HEK293 (cell line): ENCODE measurements around the gene DNAJC12.

Experiments used
- CTCF ChIA-PET: fragments of 350-600 bp; formaldehyde crosslinking; extraction: SDS; loops from one replicate; lab custom pipeline; 2021; ENCODE audit warnings: antibody characterized with exemption; lab: Yijun Ruan, JAX
- POLR2A ChIA-PET: fragments of 300-600 bp; formaldehyde crosslinking; extraction: SDS; loops from one replicate; lab custom pipeline; 2020; ENCODE audit warnings: antibody characterized with exemption, inconsistent platforms; lab: Yijun Ruan, JAX
- H3K27ac ChIP-seq: fragments of 200-500 bp; sonication (Bioruptor generic); 2 replicates; pipeline ENCODE4 v1.5.1; 2014; ENCODE audit warnings: low read depth, low read length, control low read depth, inconsistent platforms; ENCODE audit errors: extremely low read depth
- H3K36me3 ChIP-seq, 2 experiments: fragments of 200-500 bp in 1 of 2; sonication (Bioruptor generic) in 1 of 2; 1 replicate in 1 of 2; 2 replicates in 1 of 2; pipeline ENCODE4 v1.5.1; 2014 to 2017; ENCODE audit warnings: inconsistent platforms in 2 of 2, low read length in 2 of 2; ENCODE audit not compliant: control insufficient read depth in 2 of 2, insufficient read depth in 1 of 2
- H3K4me1 ChIP-seq: fragments of 200-500 bp; sonication (Bioruptor generic); 2 replicates; pipeline ENCODE4 v1.5.1; 2014; ENCODE audit warnings: mild to moderate bottlenecking, low read length, inconsistent platforms; ENCODE audit not compliant: control insufficient read depth, insufficient read depth
- H3K4me3 ChIP-seq: 2 replicates; pipeline ENCODE4 v1.5.1; 2011; ENCODE audit warnings: low read depth, mild to moderate bottlenecking, control low read depth, low read length, moderate library complexity
- H3K9me3 ChIP-seq: fragments of 200-500 bp; sonication (Bioruptor generic); 2 replicates; pipeline ENCODE4 v1.5.1; 2014; ENCODE audit warnings: low read depth, low read length, inconsistent platforms; ENCODE audit not compliant: control insufficient read depth, insufficient read depth
- IKZF3 ChIP-seq: fragments of 450-650 bp; IDR thresholded peaks from 2 replicates; pipeline ENCODE4 v1.5.0; 2018; ENCODE audit warnings: missing biosample characterization, mild to moderate bottlenecking, missing genetic modification characterization, moderate library complexity
- KLF17 ChIP-seq: fragments of 450-650 bp; formaldehyde crosslinking; IDR thresholded peaks from 2 replicates; pipeline ENCODE4 v1.5.1; 2016; ENCODE audit warnings: missing biosample characterization, missing genetic modification characterization
- PRDM1 ChIP-seq: fragments of 450-650 bp; formaldehyde crosslinking; IDR thresholded peaks from 2 replicates; pipeline ENCODE4; 2016; ENCODE audit warnings: missing biosample characterization, missing genetic modification characterization
- PRDM4 ChIP-seq: fragments of 450-650 bp; formaldehyde crosslinking; IDR thresholded peaks from 2 replicates; pipeline ENCODE4 v1.5.1; 2017; ENCODE audit warnings: missing biosample characterization, missing genetic modification characterization
- TCF7L2 ChIP-seq: IDR thresholded peaks from 2 replicates; pipeline ENCODE4 v1.6.1; 2011; ENCODE audit warnings: low read depth, mild to moderate bottlenecking, inconsistent platforms, low read length, moderate library complexity, borderline replicate concordance
- WT1 ChIP-seq: fragments of 450-650 bp; formaldehyde crosslinking; IDR thresholded peaks from 2 replicates; pipeline ENCODE4 v1.5.1; 2016; ENCODE audit warnings: missing biosample characterization, missing genetic modification characterization
- ZBTB44 ChIP-seq: fragments of 450-650 bp; IDR thresholded peaks from 2 replicates; pipeline ENCODE4 v1.5.1; 2018; ENCODE audit warnings: missing biosample characterization, mild to moderate bottlenecking, missing genetic modification characterization
- ZEB2 ChIP-seq: fragments of 450-650 bp; formaldehyde crosslinking; IDR thresholded peaks from 2 replicates; pipeline ENCODE4 v1.5.1; 2016; ENCODE audit warnings: missing biosample characterization, missing genetic modification characterization
- ZNF211 ChIP-seq: fragments of 450-650 bp; formaldehyde crosslinking; IDR thresholded peaks from 2 replicates; pipeline ENCODE4 v1.5.1; 2016; ENCODE audit warnings: low read depth, missing biosample characterization, missing genetic modification characterization
- ZNF26 ChIP-seq: fragments of 450-650 bp; formaldehyde crosslinking; IDR thresholded peaks from 2 replicates; pipeline ENCODE4 v1.5.1; 2016; ENCODE audit warnings: missing biosample characterization, missing genetic modification characterization
- ZNF280C ChIP-seq: fragments of 450-650 bp; formaldehyde crosslinking; IDR thresholded peaks from 2 replicates; pipeline ENCODE4 v1.5.1; 2016; ENCODE audit warnings: missing biosample characterization, missing genetic modification characterization
- ZNF302 ChIP-seq: fragments of 450-650 bp; formaldehyde crosslinking; IDR thresholded peaks from 2 replicates; pipeline ENCODE4 v1.5.1; 2016; ENCODE audit warnings: missing biosample characterization, missing genetic modification characterization, low read depth
- ZNF548 ChIP-seq: fragments of 450-650 bp; formaldehyde crosslinking; IDR thresholded peaks from 2 replicates; pipeline ENCODE4 v1.5.1; 2016; ENCODE audit warnings: missing biosample characterization, missing genetic modification characterization
- ZNF621 ChIP-seq: fragments of 450-650 bp; formaldehyde crosslinking; IDR thresholded peaks from 2 replicates; pipeline ENCODE4 v1.5.1; 2017; ENCODE audit warnings: missing biosample characterization, missing genetic modification characterization
- ZNF623 ChIP-seq: fragments of 450-650 bp; formaldehyde crosslinking; IDR thresholded peaks from 2 replicates; pipeline ENCODE4 v1.5.1; 2016; ENCODE audit warnings: missing biosample characterization, missing genetic modification characterization

The DNAJC12 gene

GRCh38 chr10:67803588-67804394, 34.2 kb downstream of the DNAJC12 start (continued):
- TF ChIP-seq ZNF211 (tag by site-specific recombination) (no peak), ZEB2 (tag by site-specific recombination) (no peak)

- TF ChIP-seq ZBTB44 (tag by site-specific recombination) (no peak), TCF7L2 (no peak), ZNF548 (tag by site-specific recombination) (no peak), IKZF3 (tag by site-specific recombination) (no peak), PRDM4 (tag by site-specific recombination) (no peak), ZNF621 (tag by site-specific recombination) (no peak), ZNF302 (tag by site-specific recombination) (no peak), ZNF26 (tag by site-specific recombination) (no peak), ZNF280C (no peak), KLF17 (tag by site-specific recombination) (no peak), ZNF623 (tag by site-specific recombination) (no peak), WT1 (tag by site-specific recombination) (no peak), PRDM1 (tag by site-specific recombination) (no peak)
- Histone ChIP-seq H3K4me3 (no peak overlapping the region), H3K4me1 (no peaks in the 10 kb centered on the region), H3K9me3 (no peaks in the 10 kb centered on the region), H3K36me3 (peaks cover 0 to 4% of the 10 kb centered on the region in 2 experiments; a peak in 1 of 3 replicates), H3K27ac (no peak overlapping the region)
- ChIA-PET POLR2A (no interaction called here), CTCF (interaction anchor here (0.6 to 0.9 kb wide), 3 partner anchors 14 to 133 kb away, joined by 3 to 5 read pairs (median 4); no protein-coding TSS in a partner anchor)
Measured at GRCh38 chr10:67802767-67803538, 35.0 kb downstream of the DNAJC12 start.
